Thymus (tissue), 11 donors: ENCODE data around the gene FAM234B. TPM values are rescaled to one million over a fixed set of nuclear protein-coding genes. Genes with fewer than 3 reads are reported as not detected.

Experiments
- DNase-seq, 9 donors: peaks; one replicate each; pipeline ENCODE4 v3.0.0-alpha.2; 2013; ENCODE audit warnings: low spot score in 9 of 9, low read depth in 6 of 9, missing footprints in 1 of 9
- H3K27ac ChIP-seq, 2 donors: one replicate each; pipeline ENCODE4 v1.5.1; 2013; ENCODE audit warnings: control low read depth in 1 of 2, low read depth in 1 of 2, low read length in 1 of 2, mild to moderate bottlenecking in 1 of 2, moderate library complexity in 1 of 2
- H3K27me3 ChIP-seq, 2 donors: one replicate each; pipeline ENCODE4 v1.5.1; 2013; ENCODE audit warnings: low read length in 1 of 2; ENCODE audit not compliant: control insufficient read depth in 2 of 2, insufficient read depth in 1 of 2
- H3K36me3 ChIP-seq, 2 donors: one replicate each; pipeline ENCODE4 v1.5.1; 2013; ENCODE audit warnings: low read length in 1 of 2, mild to moderate bottlenecking in 1 of 2, moderate library complexity in 1 of 2; ENCODE audit not compliant: control insufficient read depth in 2 of 2, insufficient read depth in 2 of 2
- H3K4me1 ChIP-seq, 2 donors: one replicate each; pipeline ENCODE4 v1.5.1; 2013; ENCODE audit warnings: low read length in 2 of 2; ENCODE audit not compliant: control insufficient read depth in 2 of 2, insufficient read depth in 2 of 2
- H3K4me3 ChIP-seq, 2 donors: one replicate each; pipeline ENCODE4 v1.5.1; 2013; ENCODE audit warnings: low read length in 2 of 2, control low read depth in 1 of 2, mild to moderate bottlenecking in 1 of 2
- H3K9me3 ChIP-seq, 2 donors: one replicate each; pipeline ENCODE4 v1.5.1; 2013; ENCODE audit warnings: low read length in 1 of 2, mild to moderate bottlenecking in 1 of 2; ENCODE audit not compliant: control insufficient read depth in 2 of 2, insufficient read depth in 1 of 2
- WGBS: extraction: QIAGEN DNeasy Blood & Tissue Kit; methylation state at CpG from one replicate; pipeline ENCODE4 v1.1.7; 2013; 5-methylcytosine and 5-hydroxymethylcytosine counted together
- polyA plus RNA-seq: library from polyadenylated mRNA; stranded (reverse); fragments of 200-250 nt; gene quantifications from one replicate; pipeline ENCODE4 v1.2.3, GENCODE V29; 2013
- total RNA-seq: library from RNA; stranded (reverse); fragments of 120-200 nt; gene quantifications from one replicate; pipeline ENCODE4 v1.2.4, GENCODE V29; 2013
- donor health status: healthy.

The FAM234B gene
- total and polyA plus RNA-seq, 2 donors, result 3.8 to 4.1 TPM

GRCh38 chr12:13007496-13008233, 36.5 kb upstream of the FAM234B start:
- 96% methylated on average over 7 of the region's 7 CpGs for WGBS
- Histone ChIP-seq H3K27ac (no peak overlapping the region), H3K4me1 (no peaks in the 10 kb centered on the region), H3K9me3 (no peaks in the 10 kb centered on the region), H3K27me3 (peaks cover 0 to 5% of the 10 kb centered on the region in 2 donors), H3K4me3 (no peak overlapping the region), H3K36me3 (no peaks in the 10 kb centered on the region)
- DNase-seq, result no peak

- Histone ChIP-seq H3K27me3 (no peaks in the 10 kb centered on the region), H3K4me1 (no peaks in the 10 kb centered on the region), H3K27ac (no peak overlapping the region), H3K4me3 (no peak overlapping the region), H3K9me3 (no peaks in the 10 kb centered on the region), H3K36me3 (no peaks in the 10 kb centered on the region)
- 85% methylated on average over 5 of the region's 5 CpGs for WGBS
- DNase-seq, result no peak
These were observed 35.3 kb upstream of the FAM234B start for GRCh38 chr12:13008741-13009380.

GRCh38 chr12:13011098-13011497, 33.1 kb upstream of the FAM234B start:
- 97% methylated on average over 6 of the region's 6 CpGs for WGBS
- no peaks in the 10 kb centered on the region for H3K36me3 ChIP-seq
- no peaks in the 10 kb centered on the region for H3K27me3 ChIP-seq
- H3K27ac ChIP-seq, result no peak overlapping the region
- H3K4me1 ChIP-seq, result no peaks in the 10 kb centered on the region
- no peak overlapping the region for H3K4me3 ChIP-seq
- no peaks in the 10 kb centered on the region for H3K9me3 ChIP-seq
- DNase-seq, result no peak

- H3K4me1 ChIP-seq, result no peaks in the 10 kb centered on the region
- no peak overlapping the region for H3K27ac ChIP-seq
- no peaks in the 10 kb centered on the region for H3K27me3 ChIP-seq
- 90% methylated on average over 6 of the region's 6 CpGs for WGBS
- H3K36me3 ChIP-seq, result no peaks in the 10 kb centered on the region
- H3K9me3 ChIP-seq, result no peaks in the 10 kb centered on the region
- no peak overlapping the region for H3K4me3 ChIP-seq
- DNase-seq, result no peak
These were observed 21.3 kb upstream of the FAM234B start for GRCh38 chr12:13022851-13023271.

- no peaks in the 10 kb centered on the region for H3K27me3 ChIP-seq
- no peaks in the 10 kb centered on the region for H3K4me1 ChIP-seq
- WGBS, result 72% methylated on average over 6 of the region's 6 CpGs
- no peak overlapping the region for H3K4me3 ChIP-seq
- no peaks in the 10 kb centered on the region for H3K9me3 ChIP-seq
- H3K27ac ChIP-seq, result no peak overlapping the region
- DNase-seq, result no peak
- no peaks in the 10 kb centered on the region for H3K36me3 ChIP-seq
These were observed 20.2 kb upstream of the FAM234B start for GRCh38 chr12:13023811-13024530.

DNA sequence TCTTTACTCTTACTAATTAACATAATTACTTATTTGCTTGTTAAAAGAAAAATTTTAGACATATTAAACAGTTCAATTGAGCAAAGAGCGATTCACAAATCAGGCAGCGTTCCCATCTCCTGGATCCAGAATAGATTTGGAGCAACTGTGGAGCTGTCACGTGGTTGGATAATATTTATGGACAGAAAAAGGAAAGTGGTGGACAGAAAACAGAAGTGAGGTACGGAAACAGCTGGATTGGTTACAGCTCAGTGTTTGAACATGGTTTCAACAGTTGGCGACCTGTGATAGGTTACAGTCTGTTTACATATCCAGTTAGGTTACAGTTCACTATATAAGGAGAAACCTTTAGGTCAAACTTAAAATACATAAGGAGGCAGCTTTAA, 19.7 kb upstream of the FAM234B start:
- no peak overlapping the region for H3K27ac ChIP-seq
- no peak overlapping the region for H3K4me3 ChIP-seq
- H3K9me3 ChIP-seq, result no peaks in the 10 kb centered on the region
- DNase-seq, result no peak
- H3K27me3 ChIP-seq, result no peaks in the 10 kb centered on the region
- H3K36me3 ChIP-seq, result no peaks in the 10 kb centered on the region
- no peaks in the 10 kb centered on the region for H3K4me1 ChIP-seq
- WGBS, result 89% methylated on average over 5 of the region's 5 CpGs

DNA sequence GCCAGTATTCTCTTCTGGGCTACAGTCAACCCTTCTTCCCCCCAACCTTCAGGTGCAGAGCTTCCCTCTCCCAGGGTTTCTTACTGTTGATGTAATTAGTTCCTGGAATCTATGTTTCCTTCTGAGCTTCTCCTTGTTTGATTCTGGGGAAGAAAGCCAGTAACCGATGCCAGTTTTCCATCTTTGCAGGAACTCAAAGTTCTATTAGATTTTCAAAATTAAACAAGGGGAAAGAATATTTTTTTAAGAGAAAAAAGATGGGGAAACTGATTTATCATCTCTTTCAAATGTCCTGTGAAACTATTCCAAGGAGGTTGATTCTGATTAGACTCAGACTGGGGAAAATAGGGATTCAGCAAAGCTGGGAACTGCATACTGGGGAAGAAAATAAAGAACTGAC, 17.9 kb upstream of the FAM234B start:
- WGBS, result 88% methylated on average over 1 of the region's 1 CpG
- H3K4me1 ChIP-seq, result no peaks in the 10 kb centered on the region
- no peak overlapping the region for H3K4me3 ChIP-seq
- H3K27ac ChIP-seq, result no peak overlapping the region
- no peaks in the 10 kb centered on the region for H3K27me3 ChIP-seq
- no peaks in the 10 kb centered on the region for H3K9me3 ChIP-seq
- H3K36me3 ChIP-seq, result no peaks in the 10 kb centered on the region
- no peak for DNase-seq

DNA sequence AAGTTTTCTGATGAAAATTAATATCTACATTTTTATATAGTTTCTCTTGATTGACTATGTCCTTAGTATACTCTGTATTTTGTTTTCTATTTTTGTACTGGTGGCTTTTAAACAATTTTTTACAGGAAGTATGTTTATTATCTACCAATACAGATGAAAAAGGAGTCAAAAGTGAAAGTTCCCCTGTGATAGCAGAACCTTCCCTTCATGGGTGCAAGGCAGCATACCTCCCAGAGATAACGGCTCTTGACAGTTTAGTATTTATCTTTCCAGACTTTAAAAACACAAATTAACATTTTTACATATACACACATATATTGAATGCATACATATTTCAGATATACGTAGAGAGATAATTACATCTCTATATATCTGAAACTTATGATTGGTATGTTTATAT, 17.1 kb upstream of the FAM234B start:
- Histone ChIP-seq H3K36me3 (no peaks in the 10 kb centered on the region), H3K27ac (no peak overlapping the region), H3K4me1 (no peaks in the 10 kb centered on the region), H3K4me3 (no peak overlapping the region), H3K27me3 (no peaks in the 10 kb centered on the region), H3K9me3 (no peaks in the 10 kb centered on the region)
- WGBS, result 44% methylated on average over 2 of the region's 2 CpGs
- DNase-seq, result no peak

GRCh38 chr12:13027508-13027907, 16.7 kb upstream of the FAM234B start:
- Histone ChIP-seq H3K9me3 (no peaks in the 10 kb centered on the region), H3K27ac (no peak overlapping the region), H3K36me3 (no peaks in the 10 kb centered on the region), H3K4me3 (no peak overlapping the region), H3K4me1 (no peaks in the 10 kb centered on the region), H3K27me3 (no peaks in the 10 kb centered on the region)
- DNase-seq, result no peak
